ENCODE data around the gene LSM7.

GRCh38 chr19:2327773-2328400 is 499 bp downstream of the LSM7 start:
- TF ChIP-seq EZH2phosphoT487 (IDR thresholded peaks at IDR 0.05; ENCODE audit: borderline replicate concordance, low read length): no peak
- TF ChIP-seq CTCF (conservative IDR thresholded peaks at IDR 0.05; ENCODE audit: low read depth, low read length): no peak
- TF ChIP-seq EZH2 (IDR thresholded peaks at IDR 0.05; ENCODE audit: low read length, unreplicated experiment): no peak

Measured in PC-3 (cell line).